ENCODE data around the gene ERGIC1. TPM values are rescaled to one million over a fixed set of nuclear protein-coding genes. Genes with fewer than 3 reads are reported as not detected.
"Not testable (repeated sequence)": the region's sequence is repeated elsewhere in the genome, so short reads cannot be mapped to it uniquely, and the experiment has no call there.

ERGIC1 gene
- polyA plus RNA-seq, 1 donor from 2014 or later, result 59.1 TPM

DNA sequence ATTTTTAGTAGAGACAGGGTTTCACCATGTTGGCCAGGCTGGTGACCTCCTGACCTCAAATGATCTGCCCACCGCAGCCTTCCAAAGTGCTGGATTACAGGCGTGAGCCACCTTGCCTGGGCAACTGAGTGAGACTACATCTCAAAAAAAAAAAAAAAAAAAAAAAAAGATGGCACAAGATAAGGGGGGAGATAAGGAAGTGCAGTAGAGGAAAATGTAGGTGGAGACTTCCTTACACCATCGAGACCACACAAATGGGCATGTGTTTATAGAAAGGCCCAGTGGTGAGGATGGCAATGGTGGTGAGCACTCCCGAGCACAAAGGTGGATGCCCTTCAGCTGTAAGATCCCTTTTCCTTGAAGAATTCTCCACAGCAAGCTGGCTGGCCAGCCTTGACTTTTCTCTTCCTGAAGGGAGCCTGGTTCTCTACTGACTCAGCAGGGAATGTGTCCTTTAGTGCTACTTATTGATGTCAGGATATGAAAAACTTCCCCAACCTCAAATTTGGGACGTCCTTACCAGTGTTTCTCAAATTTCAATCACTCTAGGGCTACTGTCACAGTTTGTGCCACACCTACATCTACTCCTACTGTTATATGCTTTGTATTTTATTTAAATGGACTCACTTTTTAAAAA lies 28.2 kb downstream of the ERGIC1 start:
- H3K4me3 ChIP-seq (ENCODE audit: low read length), result no peak overlapping the region
- H3K4me2 ChIP-seq (ENCODE audit: low read length), result no peak overlapping the region
- TF ChIP-seq MXI1 (conservative IDR thresholded peaks at IDR 0.05; ENCODE audit: poor library complexity, severe bottlenecking) (no peak), EZH2 (IDR thresholded peaks at IDR 0.05; ENCODE audit: borderline replicate concordance, insufficient read depth, low read length, poor library complexity, severe bottlenecking) (no peak)
- H2AFZ ChIP-seq (ENCODE audit: low read depth, low read length), result no peak overlapping the region
- H3K9ac ChIP-seq (ENCODE audit: low read length), result no peak overlapping the region
- no peaks in the 10 kb centered on the region for H3K36me3 ChIP-seq (ENCODE audit: insufficient read depth, low read length)
- no peaks in the 10 kb centered on the region for H3K9me2 ChIP-seq (ENCODE audit: insufficient read depth, low read length)
- H3K79me2 ChIP-seq (replicated peaks; ENCODE audit: insufficient read depth, low read length), result no peaks in the 10 kb centered on the region
- H3K27ac ChIP-seq (ENCODE audit: low read length), result no peak overlapping the region
- H4K20me1 ChIP-seq (ENCODE audit: insufficient read depth), result no peaks in the 10 kb centered on the region
- H3F3A ChIP-seq (ENCODE audit: insufficient read depth, low read length, poor library complexity, severe bottlenecking), result no peaks in the 10 kb centered on the region
- no peaks in the 10 kb centered on the region for H3K9me3 ChIP-seq (ENCODE audit: low read length)
- no peaks in the 10 kb centered on the region for H3K27me3 ChIP-seq (ENCODE audit: insufficient read depth, low read depth, low read length)

DNA sequence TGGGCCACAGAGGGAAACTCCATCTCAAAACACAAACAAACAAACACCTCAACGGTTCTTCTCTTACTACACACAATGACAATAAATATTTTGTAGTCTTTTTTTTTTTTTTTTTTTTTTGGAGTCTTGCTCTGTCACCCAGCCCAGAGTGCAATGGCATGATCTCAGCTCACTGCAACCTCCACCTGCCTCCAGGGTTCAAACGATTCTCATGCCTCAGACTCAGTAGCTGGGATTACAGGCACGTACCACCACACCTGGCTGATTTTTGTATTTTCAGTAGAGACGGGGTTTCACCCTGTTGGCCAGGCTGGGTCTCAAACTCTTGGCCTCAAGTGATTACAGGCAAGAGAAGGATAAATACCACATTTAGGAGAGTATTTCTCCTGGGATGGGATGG lies 30.1 kb downstream of the ERGIC1 start:
- not testable (repeated sequence) for H3K36me3 ChIP-seq (ENCODE audit: insufficient read depth, low read length); H3K27ac ChIP-seq (ENCODE audit: low read length); H3K9me2 ChIP-seq (ENCODE audit: insufficient read depth, low read length); H3K9me3 ChIP-seq (ENCODE audit: low read length); H3K4me3 ChIP-seq (ENCODE audit: low read length); H3K27me3 ChIP-seq (ENCODE audit: insufficient read depth, low read depth, low read length); H3K4me2 ChIP-seq (ENCODE audit: low read length); H3K79me2 ChIP-seq (replicated peaks; ENCODE audit: insufficient read depth, low read length); H3F3A ChIP-seq (ENCODE audit: insufficient read depth, low read length, poor library complexity, severe bottlenecking); H4K20me1 ChIP-seq (ENCODE audit: insufficient read depth); H2AFZ ChIP-seq (ENCODE audit: low read depth, low read length); H3K9ac ChIP-seq (ENCODE audit: low read length)

DNA sequence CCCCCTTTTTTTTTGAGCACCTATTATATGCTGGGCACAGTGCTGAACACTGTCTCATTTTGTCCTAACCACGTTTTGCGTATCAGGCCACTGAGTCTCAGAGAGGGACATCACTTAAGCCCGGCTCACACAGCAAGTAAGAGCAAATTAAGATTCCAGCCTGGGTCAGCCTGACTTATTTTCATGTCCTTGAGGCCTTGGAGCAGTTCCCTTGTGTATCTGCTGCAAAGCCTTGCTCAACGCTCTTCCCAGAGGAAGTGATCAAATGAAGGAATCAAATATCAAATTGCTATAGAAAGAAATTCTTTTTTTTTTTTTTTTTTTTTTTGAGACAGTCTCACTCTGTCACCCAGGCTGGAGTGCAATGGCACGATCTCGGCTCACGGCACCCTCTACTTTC lies 30.7 kb downstream of the ERGIC1 start:
- Histone ChIP-seq H3K9ac (ENCODE audit: low read length) (no peak overlapping the region), H2AFZ (ENCODE audit: low read depth, low read length) (no peak overlapping the region), H3K4me3 (ENCODE audit: low read length) (no peak overlapping the region), H3K27ac (ENCODE audit: low read length) (no peak overlapping the region), H3K9me3 (ENCODE audit: low read length) (no peaks in the 10 kb centered on the region), H3F3A (ENCODE audit: insufficient read depth, low read length, poor library complexity, severe bottlenecking) (no peaks in the 10 kb centered on the region), H3K27me3 (ENCODE audit: insufficient read depth, low read depth, low read length) (no peaks in the 10 kb centered on the region), H3K36me3 (ENCODE audit: insufficient read depth, low read length) (no peaks in the 10 kb centered on the region), H3K79me2 (replicated peaks; ENCODE audit: insufficient read depth, low read length) (no peaks in the 10 kb centered on the region), H3K4me2 (ENCODE audit: low read length) (no peak overlapping the region), H4K20me1 (ENCODE audit: insufficient read depth) (no peaks in the 10 kb centered on the region), H3K9me2 (ENCODE audit: insufficient read depth, low read length) (no peaks in the 10 kb centered on the region)
- TF ChIP-seq, protein P1, sequence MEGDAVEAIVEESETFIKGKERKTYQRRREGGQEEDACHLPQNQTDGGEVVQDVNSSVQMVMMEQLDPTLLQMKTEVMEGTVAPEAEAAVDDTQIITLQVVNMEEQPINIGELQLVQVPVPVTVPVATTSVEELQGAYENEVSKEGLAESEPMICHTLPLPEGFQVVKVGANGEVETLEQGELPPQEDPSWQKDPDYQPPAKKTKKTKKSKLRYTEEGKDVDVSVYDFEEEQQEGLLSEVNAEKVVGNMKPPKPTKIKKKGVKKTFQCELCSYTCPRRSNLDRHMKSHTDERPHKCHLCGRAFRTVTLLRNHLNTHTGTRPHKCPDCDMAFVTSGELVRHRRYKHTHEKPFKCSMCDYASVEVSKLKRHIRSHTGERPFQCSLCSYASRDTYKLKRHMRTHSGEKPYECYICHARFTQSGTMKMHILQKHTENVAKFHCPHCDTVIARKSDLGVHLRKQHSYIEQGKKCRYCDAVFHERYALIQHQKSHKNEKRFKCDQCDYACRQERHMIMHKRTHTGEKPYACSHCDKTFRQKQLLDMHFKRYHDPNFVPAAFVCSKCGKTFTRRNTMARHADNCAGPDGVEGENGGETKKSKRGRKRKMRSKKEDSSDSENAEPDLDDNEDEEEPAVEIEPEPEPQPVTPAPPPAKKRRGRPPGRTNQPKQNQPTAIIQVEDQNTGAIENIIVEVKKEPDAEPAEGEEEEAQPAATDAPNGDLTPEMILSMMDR (IDR thresholded peaks at IDR 0.05; ENCODE audit: poor library complexity, severe bottlenecking), result no peak
- TF ChIP-seq TAF1 (IDR thresholded peaks at IDR 0.05; ENCODE audit: low read depth) (no peak), POLR2AphosphoS5 (IDR thresholded peaks at IDR 0.05) (no peak), MXI1 (conservative IDR thresholded peaks at IDR 0.05; ENCODE audit: poor library complexity, severe bottlenecking) (no peak), SMC3 (conservative IDR thresholded peaks at IDR 0.05; ENCODE audit: poor library complexity) (no peak), RAD21 (conservative IDR thresholded peaks at IDR 0.05) (no peak), EP300 (conservative IDR thresholded peaks at IDR 0.05; ENCODE audit: poor library complexity, severe bottlenecking) (no peak), EZH2 (IDR thresholded peaks at IDR 0.05; ENCODE audit: borderline replicate concordance, insufficient read depth, low read length, poor library complexity, severe bottlenecking) (no peak)
- TF ChIP-seq, protein P2, sequence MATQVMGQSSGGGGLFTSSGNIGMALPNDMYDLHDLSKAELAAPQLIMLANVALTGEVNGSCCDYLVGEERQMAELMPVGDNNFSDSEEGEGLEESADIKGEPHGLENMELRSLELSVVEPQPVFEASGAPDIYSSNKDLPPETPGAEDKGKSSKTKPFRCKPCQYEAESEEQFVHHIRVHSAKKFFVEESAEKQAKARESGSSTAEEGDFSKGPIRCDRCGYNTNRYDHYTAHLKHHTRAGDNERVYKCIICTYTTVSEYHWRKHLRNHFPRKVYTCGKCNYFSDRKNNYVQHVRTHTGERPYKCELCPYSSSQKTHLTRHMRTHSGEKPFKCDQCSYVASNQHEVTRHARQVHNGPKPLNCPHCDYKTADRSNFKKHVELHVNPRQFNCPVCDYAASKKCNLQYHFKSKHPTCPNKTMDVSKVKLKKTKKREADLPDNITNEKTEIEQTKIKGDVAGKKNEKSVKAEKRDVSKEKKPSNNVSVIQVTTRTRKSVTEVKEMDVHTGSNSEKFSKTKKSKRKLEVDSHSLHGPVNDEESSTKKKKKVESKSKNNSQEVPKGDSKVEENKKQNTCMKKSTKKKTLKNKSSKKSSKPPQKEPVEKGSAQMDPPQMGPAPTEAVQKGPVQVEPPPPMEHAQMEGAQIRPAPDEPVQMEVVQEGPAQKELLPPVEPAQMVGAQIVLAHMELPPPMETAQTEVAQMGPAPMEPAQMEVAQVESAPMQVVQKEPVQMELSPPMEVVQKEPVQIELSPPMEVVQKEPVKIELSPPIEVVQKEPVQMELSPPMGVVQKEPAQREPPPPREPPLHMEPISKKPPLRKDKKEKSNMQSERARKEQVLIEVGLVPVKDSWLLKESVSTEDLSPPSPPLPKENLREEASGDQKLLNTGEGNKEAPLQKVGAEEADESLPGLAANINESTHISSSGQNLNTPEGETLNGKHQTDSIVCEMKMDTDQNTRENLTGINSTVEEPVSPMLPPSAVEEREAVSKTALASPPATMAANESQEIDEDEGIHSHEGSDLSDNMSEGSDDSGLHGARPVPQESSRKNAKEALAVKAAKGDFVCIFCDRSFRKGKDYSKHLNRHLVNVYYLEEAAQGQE (IDR thresholded peaks at IDR 0.05; ENCODE audit: borderline replicate concordance), result no peak
